ENCODE results near the gene FOXK2.
"Not testable (repeated sequence)": the region's sequence is repeated elsewhere in the genome, so short reads cannot be mapped to it uniquely, and the experiment has no call there.

Gene FOXK2

DNA sequence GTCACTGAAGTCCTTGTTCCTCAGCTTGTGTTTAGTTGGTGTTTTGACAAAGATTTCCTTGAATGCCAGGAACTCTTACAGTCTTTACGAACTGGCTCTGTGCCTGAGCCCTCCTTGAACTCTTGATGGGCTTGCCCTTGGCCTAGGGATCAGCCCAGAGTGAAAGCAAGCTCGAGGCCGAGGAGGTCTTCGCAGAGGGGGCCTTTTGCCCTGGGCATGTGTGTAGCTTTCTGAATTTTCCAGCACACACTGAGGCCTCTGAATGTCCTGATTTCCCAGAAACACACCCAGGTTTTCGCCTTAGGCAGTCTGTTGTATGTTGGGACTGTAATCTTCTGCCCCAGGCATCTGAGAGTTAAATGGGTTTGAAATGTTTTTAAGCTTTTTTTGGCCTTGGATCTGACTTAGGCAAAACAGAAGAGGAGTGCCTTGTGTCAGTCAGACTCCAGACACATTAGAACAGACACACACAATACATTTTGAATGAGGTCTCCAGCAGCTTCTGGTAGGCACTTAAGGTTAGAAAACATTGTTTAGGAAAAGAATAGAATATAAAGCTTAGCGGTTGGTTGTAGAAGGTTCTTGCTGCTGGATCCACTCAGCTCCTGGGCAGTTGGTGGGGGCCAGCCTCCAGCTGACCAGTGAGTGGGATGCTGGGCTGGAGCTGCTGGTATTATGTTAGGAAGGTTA, 17.1 kb downstream of the FOXK2 start:
- TF ChIP-seq, protein P1, sequence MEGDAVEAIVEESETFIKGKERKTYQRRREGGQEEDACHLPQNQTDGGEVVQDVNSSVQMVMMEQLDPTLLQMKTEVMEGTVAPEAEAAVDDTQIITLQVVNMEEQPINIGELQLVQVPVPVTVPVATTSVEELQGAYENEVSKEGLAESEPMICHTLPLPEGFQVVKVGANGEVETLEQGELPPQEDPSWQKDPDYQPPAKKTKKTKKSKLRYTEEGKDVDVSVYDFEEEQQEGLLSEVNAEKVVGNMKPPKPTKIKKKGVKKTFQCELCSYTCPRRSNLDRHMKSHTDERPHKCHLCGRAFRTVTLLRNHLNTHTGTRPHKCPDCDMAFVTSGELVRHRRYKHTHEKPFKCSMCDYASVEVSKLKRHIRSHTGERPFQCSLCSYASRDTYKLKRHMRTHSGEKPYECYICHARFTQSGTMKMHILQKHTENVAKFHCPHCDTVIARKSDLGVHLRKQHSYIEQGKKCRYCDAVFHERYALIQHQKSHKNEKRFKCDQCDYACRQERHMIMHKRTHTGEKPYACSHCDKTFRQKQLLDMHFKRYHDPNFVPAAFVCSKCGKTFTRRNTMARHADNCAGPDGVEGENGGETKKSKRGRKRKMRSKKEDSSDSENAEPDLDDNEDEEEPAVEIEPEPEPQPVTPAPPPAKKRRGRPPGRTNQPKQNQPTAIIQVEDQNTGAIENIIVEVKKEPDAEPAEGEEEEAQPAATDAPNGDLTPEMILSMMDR (IDR thresholded peaks at IDR 0.05; ENCODE audit: borderline replicate concordance, insufficient read depth, low read depth, low read length): no peak
- no peak overlapping the region for H3K4me3 ChIP-seq (ENCODE audit: low read depth, low read length)

GRCh38 chr17:82537228-82537627, 17.7 kb downstream of the FOXK2 start:
- H3K4me3 ChIP-seq (ENCODE audit: low read depth, low read length): not testable (repeated sequence)

DNA sequence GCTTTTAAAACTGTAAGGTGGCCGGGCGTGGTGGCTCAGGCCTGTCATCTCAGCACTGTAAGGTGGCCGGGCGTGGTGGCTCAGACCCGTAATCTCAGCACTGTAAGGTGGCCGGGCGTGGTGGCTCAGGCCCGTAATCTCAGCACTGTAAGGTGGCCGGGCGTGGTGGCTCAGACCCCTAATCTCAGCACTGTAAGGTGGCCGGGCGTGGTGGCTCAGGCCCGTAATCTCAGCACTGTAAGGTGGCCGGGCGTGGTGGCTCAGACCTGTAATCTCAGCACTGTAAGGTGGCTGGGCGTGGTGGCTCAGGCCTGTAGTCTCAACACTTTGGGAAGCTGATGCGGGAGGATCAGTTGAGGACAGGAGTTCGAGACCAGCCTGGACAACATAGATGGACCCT, 19.5 kb downstream of the FOXK2 start:
- not testable (repeated sequence) for H3K4me3 ChIP-seq (ENCODE audit: low read depth, low read length)

- H3K4me3 ChIP-seq (ENCODE audit: low read depth, low read length): no peak overlapping the region
- TF ChIP-seq, protein P1 (IDR thresholded peaks at IDR 0.05; ENCODE audit: borderline replicate concordance, insufficient read depth, low read depth, low read length): no peak
Observed at GRCh38 chr17:82542439-82542838, 22.9 kb downstream of the FOXK2 start.

- TF ChIP-seq, protein P1 (IDR thresholded peaks at IDR 0.05; ENCODE audit: borderline replicate concordance, insufficient read depth, low read depth, low read length): no peak
- H3K4me3 ChIP-seq (ENCODE audit: low read depth, low read length): no peak overlapping the region
Observed at GRCh38 chr17:82544431-82545070, 25.0 kb downstream of the FOXK2 start.

GRCh38 chr17:82545071-82545462, 25.5 kb downstream of the FOXK2 start:
- H3K4me3 ChIP-seq (ENCODE audit: low read depth, low read length): no peak overlapping the region
- TF ChIP-seq, protein P1 (IDR thresholded peaks at IDR 0.05; ENCODE audit: borderline replicate concordance, insufficient read depth, low read depth, low read length): no peak

- no peak overlapping the region for H3K4me3 ChIP-seq (ENCODE audit: low read depth, low read length)
- TF ChIP-seq, protein P1 (IDR thresholded peaks at IDR 0.05; ENCODE audit: borderline replicate concordance, insufficient read depth, low read depth, low read length): no peak
Observed at GRCh38 chr17:82547981-82548380, 28.4 kb downstream of the FOXK2 start.

DNA sequence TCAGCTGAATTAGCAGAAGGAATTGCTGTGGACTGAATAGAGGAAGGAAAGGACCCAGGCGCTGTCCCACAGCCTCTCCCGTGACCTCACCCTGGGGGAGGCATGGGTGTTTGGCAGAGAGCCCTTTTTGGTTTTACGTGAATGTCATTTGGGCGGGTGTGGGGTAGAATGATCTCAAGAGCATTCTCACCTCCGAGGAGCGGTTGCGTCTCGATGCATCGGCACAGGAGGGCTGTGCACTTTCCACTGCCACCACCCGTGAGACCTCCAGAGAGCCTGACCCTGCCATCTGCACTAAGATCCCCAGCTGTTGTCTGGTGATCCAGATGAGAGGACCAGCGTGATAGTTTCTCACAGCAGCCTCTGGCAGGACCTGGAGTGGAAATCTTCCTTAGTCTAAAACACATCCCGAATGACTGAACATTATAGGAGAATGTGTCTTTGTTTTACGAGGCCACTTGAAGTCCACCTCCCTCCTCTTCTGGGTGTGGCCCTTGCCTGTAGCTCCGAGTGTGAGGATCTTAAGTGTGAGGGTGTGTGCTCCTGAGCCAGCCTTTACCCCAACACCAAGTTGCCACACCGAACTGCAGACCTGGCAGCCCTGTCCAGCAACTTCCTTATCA, 29.3 kb downstream of the FOXK2 start:
- TF ChIP-seq, protein P1 (IDR thresholded peaks at IDR 0.05; ENCODE audit: borderline replicate concordance, insufficient read depth, low read depth, low read length): no peak
- no peak overlapping the region for H3K4me3 ChIP-seq (ENCODE audit: low read depth, low read length)
